ENCODE results near the gene B3GALT5.
"Not testable (repeated sequence)": the region's sequence is repeated elsewhere in the genome, so short reads cannot be mapped to it uniquely, and the experiment has no call there.

B3GALT5 gene

GRCh38 chr21:39612233-39613040, at the start of gene B3GALT5:
Gene B3GALT5 (plus strand): TSS chr21:39612940. CDS start chr21:39660560, 47,620 bp downstream.
- no peak for DNase-seq (ENCODE audit: low read depth)

GRCh38 chr21:39564200-39564599, 48.5 kb upstream of the B3GALT5 start:
- DNase-seq (ENCODE audit: low read depth) = no peak

GRCh38 chr21:39567180-39567972, 45.4 kb upstream of the B3GALT5 start:
- DNase-seq (ENCODE audit: low read depth) = no peak

- no peak for DNase-seq (ENCODE audit: low read depth)
These were observed 44.4 kb upstream of the B3GALT5 start for GRCh38 chr21:39568361-39568760.

- no peak for DNase-seq (ENCODE audit: low read depth)
These were observed 37.0 kb upstream of the B3GALT5 start for GRCh38 chr21:39575775-39576174.

GRCh38 chr21:39576518-39577128, 36.1 kb upstream of the B3GALT5 start:
- no peak for DNase-seq (ENCODE audit: low read depth)

GRCh38 chr21:39579734-39580332, 32.9 kb upstream of the B3GALT5 start:
- DNase-seq (ENCODE audit: low read depth) = no peak

- DNase-seq (ENCODE audit: low read depth) = no peak
These were observed 32.0 kb upstream of the B3GALT5 start for GRCh38 chr21:39580744-39581143.

- no peak for DNase-seq (ENCODE audit: low read depth)
These were observed 31.3 kb upstream of the B3GALT5 start for GRCh38 chr21:39581414-39581813.

GRCh38 chr21:39582749-39583148, 30.0 kb upstream of the B3GALT5 start:
- no peak for DNase-seq (ENCODE audit: low read depth)

- not testable (repeated sequence) for DNase-seq (ENCODE audit: low read depth)
These were observed 29.2 kb upstream of the B3GALT5 start for GRCh38 chr21:39583586-39583985.

GRCh38 chr21:39587376-39587775, 25.4 kb upstream of the B3GALT5 start:
- no peak for DNase-seq (ENCODE audit: low read depth)

- no peak for DNase-seq (ENCODE audit: low read depth)
These were observed 23.9 kb upstream of the B3GALT5 start for GRCh38 chr21:39588884-39589283.

GRCh38 chr21:39593522-39593921, 19.2 kb upstream of the B3GALT5 start:
- no peak for DNase-seq (ENCODE audit: low read depth)

GRCh38 chr21:39595465-39595864, 17.3 kb upstream of the B3GALT5 start:
- DNase-seq (ENCODE audit: low read depth) = no peak

GRCh38 chr21:39597595-39597994, 15.1 kb upstream of the B3GALT5 start:
- DNase-seq (ENCODE audit: low read depth) = no peak

GRCh38 chr21:39599191-39599970, 13.4 kb upstream of the B3GALT5 start:
- no peak for DNase-seq (ENCODE audit: low read depth)

GRCh38 chr21:39601187-39601928, 11.4 kb upstream of the B3GALT5 start:
- no peak for DNase-seq (ENCODE audit: low read depth)

GRCh38 chr21:39602076-39602689, 10.6 kb upstream of the B3GALT5 start:
- DNase-seq (ENCODE audit: low read depth) = no peak

GRCh38 chr21:39602793-39603192, 9.9 kb upstream of the B3GALT5 start:
- DNase-seq (ENCODE audit: low read depth) = no peak

Measured in fibroblast of gingiva (primary cell).